Activated T-cell treated with anti-CD3 and anti-CD28 coated beads for 4 hours (primary cell): ENCODE measurements around the gene KAT2A.

Source experiments
- DNase-seq: peaks from one replicate; pipeline ENCODE4 v3.0.0-alpha.2; 2020

The KAT2A gene

DNA sequence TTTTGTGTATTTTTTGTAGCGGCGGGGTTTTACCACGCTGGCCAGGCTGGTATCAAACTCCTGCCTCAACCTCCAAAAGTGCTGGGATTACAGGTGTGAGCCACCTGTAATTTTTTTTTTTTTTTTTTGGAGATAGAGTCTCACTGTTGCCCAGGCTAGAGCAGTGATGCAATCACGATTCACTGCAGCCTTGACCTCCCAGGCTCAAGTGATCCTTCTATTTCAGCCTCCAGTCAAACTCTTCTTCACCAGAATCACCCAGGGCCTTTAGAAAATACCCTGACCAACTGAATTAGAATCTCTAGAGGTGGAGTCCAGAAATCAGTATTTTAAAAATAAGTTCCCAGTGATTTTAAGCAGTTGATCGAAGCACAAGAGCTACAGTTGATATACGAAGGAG lies 14.0 kb upstream of the KAT2A start:
- no peak for DNase-seq

- DNase-seq, result no peak
Measured at GRCh38 chr17:42133461-42134041, 12.4 kb upstream of the KAT2A start.

- DNase-seq, result no peak
Measured at GRCh38 chr17:42132941-42133340, 11.8 kb upstream of the KAT2A start.

GRCh38 chr17:42131981-42132432 lies 10.8 kb upstream of the KAT2A start:
- DNase-seq, result no peak

DNA sequence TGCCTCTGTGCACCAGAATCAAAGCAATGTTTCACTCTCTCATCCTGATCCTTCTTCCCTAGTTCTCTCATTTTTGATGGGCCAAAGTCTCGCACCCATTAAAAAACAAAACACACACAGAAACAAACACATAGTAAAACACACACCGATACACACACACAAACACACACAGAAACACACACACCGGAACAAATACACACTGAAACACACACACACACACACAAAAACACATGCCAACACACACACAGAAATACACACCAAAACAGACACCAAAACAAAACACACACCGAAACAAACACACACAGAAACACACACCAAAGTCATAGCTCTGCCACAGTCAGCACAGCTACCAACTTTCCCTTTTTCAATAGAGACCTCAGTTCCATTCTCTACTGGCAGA lies 10.1 kb upstream of the KAT2A start:
- DNase-seq, result no peak

GRCh38 chr17:42130310-42130936 lies 9.3 kb upstream of the KAT2A start:
- DNase-seq, result no peak

DNA sequence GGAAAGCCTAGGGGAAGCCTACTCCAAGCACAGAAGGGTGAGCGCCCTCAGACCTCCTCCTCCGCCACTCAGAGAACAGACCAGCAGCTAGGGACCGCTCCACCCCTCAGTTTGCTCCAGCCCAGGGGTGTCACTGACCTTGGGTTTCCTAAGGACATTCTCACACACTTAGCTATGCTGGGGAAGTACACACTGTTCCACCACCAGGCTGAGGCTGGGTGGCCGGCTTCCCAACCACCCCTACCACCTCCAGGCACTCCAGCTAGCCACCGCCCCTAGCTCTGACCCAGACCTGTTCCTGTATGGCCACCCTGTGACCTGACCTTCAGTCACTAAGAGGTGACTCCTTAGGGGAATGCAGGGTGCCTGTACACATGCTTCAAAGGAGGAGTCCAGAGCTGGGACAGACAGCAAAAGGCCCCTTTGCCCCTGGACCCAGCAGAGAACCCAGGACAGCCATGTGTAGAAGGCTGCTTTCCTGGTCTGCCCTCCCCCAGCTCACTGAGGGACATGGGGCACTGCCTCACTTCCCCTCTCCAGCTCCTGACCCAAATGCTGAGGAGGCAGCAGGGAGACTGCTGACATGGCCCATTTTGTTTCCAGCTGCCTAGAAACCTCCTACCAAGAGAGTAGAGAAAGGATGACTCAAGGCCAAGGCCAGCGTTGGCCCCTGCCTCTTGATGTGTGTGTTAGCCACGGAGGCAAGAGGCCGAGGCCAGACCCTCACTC lies 8.1 kb upstream of the KAT2A start:
- no peak for DNase-seq

- DNase-seq, result no peak
Measured at GRCh38 chr17:42127414-42127813, 6.2 kb upstream of the KAT2A start.

DNA sequence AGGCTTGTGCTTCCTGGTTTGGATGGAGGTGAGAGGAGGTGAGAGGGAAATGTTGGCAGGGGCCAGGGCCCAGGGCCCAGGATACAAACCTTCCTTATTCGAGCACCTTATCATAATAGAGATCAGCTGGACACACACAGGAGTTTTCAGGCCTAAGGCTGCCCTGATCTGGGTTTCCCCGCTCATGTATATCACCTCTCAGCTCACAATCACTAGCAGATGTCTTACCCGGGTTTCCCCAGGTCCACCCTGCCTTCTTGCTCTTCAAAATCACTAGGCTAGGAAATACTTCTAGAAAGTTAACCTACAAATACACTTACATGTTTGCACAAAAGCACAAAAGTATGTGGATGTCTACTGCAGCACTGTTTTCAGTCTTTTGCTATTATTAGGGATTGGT lies 5.7 kb upstream of the KAT2A start:
- no peak for DNase-seq

- DNase-seq, result no peak
Measured at GRCh38 chr17:42125565-42125964, 4.4 kb upstream of the KAT2A start.

- DNase-seq, result no peak
Measured at GRCh38 chr17:42124256-42124655, 3.1 kb upstream of the KAT2A start.

GRCh38 chr17:42122371-42123303 lies 1.5 kb upstream of the KAT2A start, which contains the start of gene HSPB9:
TSS of gene HSPB9 (plus strand) at chr17:42122804. CDS start at chr17:42122851, 47 bp downstream.
- DNase-seq, result no peak

- no peak for DNase-seq
Measured at GRCh38 chr17:42120161-42120769, 902 bp downstream of the KAT2A start.

DNA sequence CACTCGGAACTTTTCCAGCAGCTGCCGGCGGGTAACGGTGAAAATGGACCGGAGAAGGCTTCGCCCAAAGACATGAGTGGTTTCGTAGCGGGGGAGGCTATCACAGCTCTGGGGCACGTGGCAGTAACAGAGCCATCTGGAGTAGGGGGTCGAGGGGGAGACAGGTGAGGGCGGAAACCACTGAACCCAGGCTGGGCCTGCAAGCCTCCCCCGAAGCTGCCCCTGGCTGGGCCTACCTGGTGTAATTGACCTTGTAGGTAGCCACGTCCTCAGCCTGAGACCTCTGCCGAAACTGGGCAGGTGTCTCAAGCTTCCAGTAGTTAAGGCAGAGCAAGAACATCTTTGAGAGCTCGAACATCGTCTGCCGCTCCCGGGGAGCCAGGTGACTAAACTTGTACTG lies 1.9 kb downstream of the KAT2A start:
- no peak for DNase-seq

GRCh38 chr17:42118545-42118944 lies 2.6 kb downstream of the KAT2A start:
- DNase-seq, result peak; percentile 33

GRCh38 chr17:42118126-42118510 lies 3.0 kb downstream of the KAT2A start:
- no peak for DNase-seq

DNA sequence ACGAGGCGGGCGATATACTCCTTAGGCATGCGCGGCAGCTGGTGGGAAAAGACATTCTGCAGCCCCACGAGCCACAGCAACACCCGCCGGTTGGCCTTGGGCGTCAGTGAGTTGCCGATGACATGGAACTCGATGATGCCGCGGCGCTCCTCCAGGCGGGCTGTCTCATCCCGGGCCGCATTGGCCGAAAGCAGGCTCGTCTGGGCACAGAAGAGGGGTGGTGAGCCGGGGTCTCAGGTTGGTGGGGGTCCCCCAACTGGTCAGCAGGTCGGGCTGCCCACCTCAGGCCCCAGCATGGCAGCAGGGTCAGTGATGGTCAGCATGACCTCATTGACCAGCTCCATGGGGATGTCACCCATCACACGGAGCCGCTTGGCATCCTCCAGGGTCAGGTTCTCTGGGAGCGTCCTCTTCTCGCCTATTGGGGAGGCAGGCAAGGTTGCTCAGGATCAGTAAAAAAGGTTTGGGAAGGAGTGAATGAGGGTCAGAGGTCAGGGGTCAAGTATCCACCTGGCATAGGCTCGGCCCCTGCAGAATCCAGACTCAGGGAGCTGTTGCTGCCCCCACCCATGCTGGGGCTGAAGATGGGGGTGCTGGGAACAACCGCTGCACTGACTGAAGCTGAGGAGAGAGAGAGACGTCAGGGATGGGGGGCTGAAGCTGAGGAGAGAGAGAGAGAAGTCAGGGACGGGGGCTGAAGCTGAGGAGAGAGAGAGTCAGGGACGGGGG lies 3.6 kb downstream of the KAT2A start:
- DNase-seq, result no peak

GRCh38 chr17:42116705-42117396 lies 4.3 kb downstream of the KAT2A start:
- DNase-seq, result peak; percentile 82

- DNase-seq, result no peak
Measured at GRCh38 chr17:42114118-42114517, 7.0 kb downstream of the KAT2A start.

- no peak for DNase-seq
Measured at GRCh38 chr17:42113293-42114069, 7.7 kb downstream of the KAT2A start.
